H9 (cell line): Measurements from ENCODE around the gene MAML3. TPM values are rescaled to one million over a fixed set of nuclear protein-coding genes. Genes with fewer than 3 reads are reported as not detected.
A peak's percentile ranks its signal among the peaks of the same experiment; 100 is the strongest.

Source experiments
- DNase-seq: peaks from one replicate; pipeline ENCODE4 v3.0.0-alpha.2; 2017
- H2AFZ ChIP-seq: one replicate; pipeline ENCODE4 v1.6.1; 2013; ENCODE audit warnings: mild to moderate bottlenecking, low read length, control low read depth, moderate library complexity
- H2AK5ac ChIP-seq: 2 replicates; pipeline ENCODE4 v1.6.1; 2013; ENCODE audit warnings: low read length, control low read depth, mixed read lengths; ENCODE audit not compliant: insufficient read length
- H2BK120ac ChIP-seq: one replicate; pipeline ENCODE4 v1.6.1; 2013; ENCODE audit warnings: low read depth, mild to moderate bottlenecking, low read length, control low read depth, inconsistent platforms; ENCODE audit not compliant: poor library complexity, severe bottlenecking
- H2BK12ac ChIP-seq: 2 replicates; pipeline ENCODE4 v1.6.1; 2013; ENCODE audit warnings: low read length, control low read depth, mixed read lengths, low read depth; ENCODE audit not compliant: insufficient read length
- H2BK15ac ChIP-seq: 2 replicates; pipeline ENCODE4 v1.6.1; 2013; ENCODE audit warnings: low read depth, low read length, control low read depth
- H2BK20ac ChIP-seq: one replicate; pipeline ENCODE4 v1.6.1; 2013; ENCODE audit warnings: low read depth, mild to moderate bottlenecking, low read length, control low read depth, inconsistent platforms; ENCODE audit not compliant: poor library complexity, severe bottlenecking
- H2BK5ac ChIP-seq: 2 replicates; pipeline ENCODE4 v1.6.1; 2013; ENCODE audit warnings: low read length, control low read depth, mixed read lengths; ENCODE audit not compliant: insufficient read length
- H3K14ac ChIP-seq: 2 replicates; pipeline ENCODE4 v1.6.1; 2013; ENCODE audit warnings: low read length, control low read depth; ENCODE audit not compliant: insufficient read depth
- H3K18ac ChIP-seq: 2 replicates; pipeline ENCODE4 v1.6.1; 2013; ENCODE audit warnings: low read depth, mild to moderate bottlenecking, mixed read lengths, low read length, control low read depth; ENCODE audit not compliant: insufficient read length
- H3K23ac ChIP-seq: 2 replicates; pipeline ENCODE4 v1.6.1; 2013; ENCODE audit warnings: low read length, control low read depth, mixed read lengths, low read depth; ENCODE audit not compliant: insufficient read length
- H3K23me2 ChIP-seq: 2 replicates; pipeline ENCODE4 v1.6.1; 2013; ENCODE audit warnings: low read depth, mild to moderate bottlenecking, mixed read lengths, low read length, control low read depth; ENCODE audit not compliant: insufficient read length, poor library complexity, severe bottlenecking
- H3K27ac ChIP-seq: 2 replicates; pipeline ENCODE4 v1.5.1; 2013; ENCODE audit warnings: low read length, control low read depth, mixed read lengths, low read depth; ENCODE audit not compliant: insufficient read length
- H3K27me3 ChIP-seq: 2 replicates; pipeline ENCODE4 v1.6.1; 2013; ENCODE audit warnings: low read length, control low read depth, inconsistent platforms; ENCODE audit not compliant: insufficient read depth
- H3K4ac ChIP-seq: 2 replicates; pipeline ENCODE4 v1.6.1; 2013; ENCODE audit warnings: low read depth, mild to moderate bottlenecking, control low read depth, inconsistent platforms, low read length, moderate library complexity
- H3K4me1 ChIP-seq: 2 replicates; pipeline ENCODE4 v1.6.1; 2013; ENCODE audit warnings: low read length, control low read depth, inconsistent platforms; ENCODE audit not compliant: insufficient read depth
- H3K4me2 ChIP-seq: 2 replicates; pipeline ENCODE4 v1.6.1; 2013; ENCODE audit warnings: low read length, control low read depth, mixed read lengths; ENCODE audit not compliant: insufficient read length, insufficient read depth
- H3K56ac ChIP-seq: 2 replicates; pipeline ENCODE4 v1.6.1; 2013; ENCODE audit warnings: low read depth, mild to moderate bottlenecking, mixed read lengths, low read length, control low read depth; ENCODE audit not compliant: insufficient read length
- H3K79me1 ChIP-seq: 2 replicates; pipeline ENCODE4 v1.6.1; 2013; ENCODE audit warnings: low read depth, mild to moderate bottlenecking, moderate library complexity, low read length, control low read depth, inconsistent platforms; ENCODE audit not compliant: insufficient read depth, poor library complexity, severe bottlenecking
- H3K79me2 ChIP-seq: 2 replicates; pipeline ENCODE4 v1.6.1; 2013; ENCODE audit warnings: low read length, control low read depth, inconsistent platforms; ENCODE audit not compliant: insufficient read depth
- H3K9ac ChIP-seq: 2 replicates; pipeline ENCODE4 v1.6.1; 2013; ENCODE audit warnings: low read length, control low read depth, mixed read lengths; ENCODE audit not compliant: insufficient read length; ENCODE audit errors: extremely low read depth
- H3K9me3 ChIP-seq: one replicate; pipeline ENCODE4 v1.6.1; 2013; ENCODE audit warnings: low read depth, low read length, inconsistent platforms; ENCODE audit not compliant: control insufficient read depth
- H3T11ph ChIP-seq: one replicate; pipeline ENCODE4 v1.6.1; 2013; ENCODE audit warnings: mild to moderate bottlenecking, low read length, control low read depth, inconsistent platforms
- H4K20me1 ChIP-seq: one replicate; pipeline ENCODE4 v1.6.1; 2013; ENCODE audit not compliant: control insufficient read depth, insufficient read length, insufficient read depth
- H4K5ac ChIP-seq: 2 replicates; pipeline ENCODE4 v1.6.1; 2013; ENCODE audit warnings: low read depth, mild to moderate bottlenecking, mixed read lengths, low read length, control low read depth; ENCODE audit not compliant: insufficient read length
- H4K8ac ChIP-seq: replicated peaks from 2 replicates; pipeline ENCODE4 v1.6.1; 2013; ENCODE audit warnings: low read length, control low read depth, mixed read lengths, low read depth; ENCODE audit not compliant: insufficient read length
- H4K91ac ChIP-seq: 2 replicates; pipeline ENCODE4 v1.6.1; 2013; ENCODE audit warnings: low read depth, mild to moderate bottlenecking, moderate library complexity, mixed read lengths, low read length, control low read depth; ENCODE audit not compliant: insufficient read length
- H3K27ac Mint-ChIP-seq, 3 experiments: 2 replicates in 2 of 3; 3 replicates in 1 of 3; pipeline ENCODE4 v1.8.0; 2020 to 2021; ENCODE audit warnings: mixed read lengths in 3 of 3, mild to moderate bottlenecking in 1 of 3, moderate library complexity in 1 of 3
- H3K27me3 Mint-ChIP-seq: 2 replicates; pipeline ENCODE4 v1.8.0; 2021; ENCODE audit warnings: low read depth, mild to moderate bottlenecking, moderate library complexity, mixed read lengths
- H3K36me3 Mint-ChIP-seq, 3 experiments: 2 replicates in 2 of 3; 3 replicates in 1 of 3; pipeline ENCODE4 v1.8.0; 2020 to 2021; ENCODE audit warnings: low read depth in 3 of 3, mixed read lengths in 3 of 3; ENCODE audit not compliant: insufficient read depth in 1 of 3
- H3K4me1 Mint-ChIP-seq, 2 experiments: 2 replicates each; pipeline ENCODE4 v1.8.0; 2020; ENCODE audit warnings: mixed read lengths in 2 of 2
- H3K4me3 Mint-ChIP-seq, 2 experiments: 2 replicates in 1 of 2; 3 replicates in 1 of 2; pipeline ENCODE4 v1.8.0; 2020 to 2021; ENCODE audit warnings: mild to moderate bottlenecking in 2 of 2, mixed read lengths in 2 of 2, moderate library complexity in 1 of 2
- H3K9me3 Mint-ChIP-seq, 2 experiments: 2 replicates in 1 of 2; 3 replicates in 1 of 2; pipeline ENCODE4 v1.8.0; 2020; ENCODE audit warnings: mild to moderate bottlenecking in 2 of 2, mixed read lengths in 2 of 2, moderate library complexity in 1 of 2
- WGBS: extraction: QIAGEN DNeasy Blood & Tissue Kit; methylation state at CpG from one replicate; pipeline ENCODE4 v1.1.7; 2013; ENCODE audit warnings: missing lambda C conversion rate, low lambda C conversion rate, mixed read lengths; ENCODE audit not compliant: insufficient read length; ENCODE audit errors: extremely low coverage; 5-methylcytosine and 5-hydroxymethylcytosine counted together
- total RNA-seq: library from RNA; stranded (reverse); gene quantifications from 2 replicates; pipeline ENCODE4 v1.2.1, GENCODE V29; 2021
- TF ChIP-seq, protein P1 (sequence below): fragments of 200-600 bp; sonication (generic); conservative IDR thresholded peaks from 3 replicates; pipeline ENCODE4 v1.8.0; 2021; ENCODE audit warnings: antibody characterized with exemption, mild to moderate bottlenecking

MAML3 gene
- total RNA-seq, 1 experiment from 2014 or later = 3.9 TPM

GRCh38 chr4:139988863-139989765, 164.9 kb downstream of the MAML3 start:
- no peak overlapping the region for H3K27ac ChIP-seq

More at GRCh38 chr4:139988863-139989765, 164.9 kb downstream of the MAML3 start:
- Histone ChIP-seq H2AK5ac (no peak overlapping the region), H3K18ac (no peak overlapping the region), H3K9ac (no peak overlapping the region), H3T11ph (no peak overlapping the region), H3K14ac (no peak overlapping the region), H3K4me1 (peaks cover 4% of the 10 kb centered on the region; the same call in 1 of the 2 replicates), H3K23me2 (no peaks in the 10 kb centered on the region), H2BK120ac (no peak overlapping the region), H3K79me1 (no peaks in the 10 kb centered on the region), H3K56ac (no peak overlapping the region), H3K79me2 (no peaks in the 10 kb centered on the region), H2BK5ac (no peak overlapping the region), H3K4me2 (no peak overlapping the region), H2BK15ac (no peak overlapping the region), H3K9me3 (no peaks in the 10 kb centered on the region), H3K4ac (no peak overlapping the region), H4K91ac (no peak overlapping the region), H2AFZ (no peak overlapping the region), H4K20me1 (no peaks in the 10 kb centered on the region), H4K5ac (no peak overlapping the region), H2BK20ac (no peak overlapping the region), H3K23ac (no peak overlapping the region), H4K8ac (no peak overlapping the region), H3K27me3 (no peaks in the 10 kb centered on the region), H2BK12ac (no peak overlapping the region)
- 0 out of 5 replicates have a peak overlapping the region, but pooled peaks of 1 of the 2 experiments have one; percentile 0 for H3K4me3 Mint-ChIP-seq
- DNase-seq = peak; percentile 36
- TF ChIP-seq, protein P1, sequence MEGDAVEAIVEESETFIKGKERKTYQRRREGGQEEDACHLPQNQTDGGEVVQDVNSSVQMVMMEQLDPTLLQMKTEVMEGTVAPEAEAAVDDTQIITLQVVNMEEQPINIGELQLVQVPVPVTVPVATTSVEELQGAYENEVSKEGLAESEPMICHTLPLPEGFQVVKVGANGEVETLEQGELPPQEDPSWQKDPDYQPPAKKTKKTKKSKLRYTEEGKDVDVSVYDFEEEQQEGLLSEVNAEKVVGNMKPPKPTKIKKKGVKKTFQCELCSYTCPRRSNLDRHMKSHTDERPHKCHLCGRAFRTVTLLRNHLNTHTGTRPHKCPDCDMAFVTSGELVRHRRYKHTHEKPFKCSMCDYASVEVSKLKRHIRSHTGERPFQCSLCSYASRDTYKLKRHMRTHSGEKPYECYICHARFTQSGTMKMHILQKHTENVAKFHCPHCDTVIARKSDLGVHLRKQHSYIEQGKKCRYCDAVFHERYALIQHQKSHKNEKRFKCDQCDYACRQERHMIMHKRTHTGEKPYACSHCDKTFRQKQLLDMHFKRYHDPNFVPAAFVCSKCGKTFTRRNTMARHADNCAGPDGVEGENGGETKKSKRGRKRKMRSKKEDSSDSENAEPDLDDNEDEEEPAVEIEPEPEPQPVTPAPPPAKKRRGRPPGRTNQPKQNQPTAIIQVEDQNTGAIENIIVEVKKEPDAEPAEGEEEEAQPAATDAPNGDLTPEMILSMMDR = no peak
- no CpG with 5 or more reads among the region's 17 CpGs for WGBS
- no peaks in the 10 kb centered on the region; a peak in 1 of 5 replicates for H3K9me3 Mint-ChIP-seq
- no peaks in the 10 kb centered on the region for H3K36me3 Mint-ChIP-seq
- peaks cover 15 to 17% of the 10 kb centered on the region in 2 experiments for H3K4me1 Mint-ChIP-seq
- peaks cover 8% of the 10 kb centered on the region for H3K27me3 Mint-ChIP-seq
- H3K27ac Mint-ChIP-seq = peak overlapping the region in 2 of 3 experiments; percentile 15 to 17; a peak in 4 of 7 replicates
